ENCODE measurements around the gene GBP1. TPM values are rescaled to one million over a fixed set of nuclear protein-coding genes. Genes with fewer than 3 reads are reported as not detected.
"Not testable (repeated sequence)": the region's sequence is repeated elsewhere in the genome, so short reads cannot be mapped to it uniquely, and the experiment has no call there.

GBP1 gene
- polyA plus RNA-seq, 4 donors = 12.2 to 22.2 (median 20.3) TPM

- Histone ChIP-seq H3K4me1 (ENCODE audit: control insufficient read depth in 3 of 3, insufficient read depth in 2 of 3, low read depth in 1 of 3, low read length in 2 of 3) (no peaks in the 10 kb centered on the region), H3K36me3 (ENCODE audit: control insufficient read depth in 3 of 3, insufficient read depth in 2 of 3, low read depth in 1 of 3, low read length in 3 of 3) (no peaks in the 10 kb centered on the region), H3K9me3 (ENCODE audit: control insufficient read depth in 2 of 2, insufficient read depth in 1 of 2, low read depth in 1 of 2, low read length in 1 of 2) (no peaks in the 10 kb centered on the region), H3K4me3 (ENCODE audit: low read depth in 1 of 3, low read length in 3 of 3) (no peak overlapping the region), H3K27ac (ENCODE audit: low read depth in 1 of 3, low read length in 2 of 3) (no peak overlapping the region), H3K27me3 (ENCODE audit: control insufficient read depth in 3 of 3, insufficient read depth in 3 of 3, low read length in 3 of 3) (no peaks in the 10 kb centered on the region)
- no peak for FAIRE-seq
- 63 to 79% (median 76%) methylated on average over 3 of the region's 3 CpGs for WGBS, 3 donors
- DNase-seq = no peak
Observed at GRCh38 chr1:89098857-89099256, 33.8 kb upstream of the GBP1 start.

GRCh38 chr1:89095737-89096136, 30.7 kb upstream of the GBP1 start:
- no peak overlapping the region for H3K4me3 ChIP-seq (ENCODE audit: low read depth in 1 of 3, low read length in 3 of 3)
- WGBS, 3 donors = 84 to 89% (median 88%) methylated on average over 2 of the region's 2 CpGs
- no peaks in the 10 kb centered on the region for H3K9me3 ChIP-seq (ENCODE audit: control insufficient read depth in 2 of 2, insufficient read depth in 1 of 2, low read depth in 1 of 2, low read length in 1 of 2)
- H3K27ac ChIP-seq (ENCODE audit: low read depth in 1 of 3, low read length in 2 of 3) = no peak overlapping the region
- no peaks in the 10 kb centered on the region for H3K27me3 ChIP-seq (ENCODE audit: control insufficient read depth in 3 of 3, insufficient read depth in 3 of 3, low read length in 3 of 3)
- FAIRE-seq (no peak), DNase-seq (no peak)
- H3K36me3 ChIP-seq (ENCODE audit: control insufficient read depth in 3 of 3, insufficient read depth in 2 of 3, low read depth in 1 of 3, low read length in 3 of 3) = no peaks in the 10 kb centered on the region
- H3K4me1 ChIP-seq (ENCODE audit: control insufficient read depth in 3 of 3, insufficient read depth in 2 of 3, low read depth in 1 of 3, low read length in 2 of 3) = no peaks in the 10 kb centered on the region

- DNase-seq (no peak), FAIRE-seq (no peak)
- Histone ChIP-seq H3K9me3 (ENCODE audit: control insufficient read depth in 2 of 2, insufficient read depth in 1 of 2, low read depth in 1 of 2, low read length in 1 of 2) (no peaks in the 10 kb centered on the region), H3K27ac (ENCODE audit: low read depth in 1 of 3, low read length in 2 of 3) (no peak overlapping the region), H3K4me1 (ENCODE audit: control insufficient read depth in 3 of 3, insufficient read depth in 2 of 3, low read depth in 1 of 3, low read length in 2 of 3) (no peaks in the 10 kb centered on the region), H3K27me3 (ENCODE audit: control insufficient read depth in 3 of 3, insufficient read depth in 3 of 3, low read length in 3 of 3) (no peaks in the 10 kb centered on the region), H3K36me3 (ENCODE audit: control insufficient read depth in 3 of 3, insufficient read depth in 2 of 3, low read depth in 1 of 3, low read length in 3 of 3) (no peaks in the 10 kb centered on the region), H3K4me3 (ENCODE audit: low read depth in 1 of 3, low read length in 3 of 3) (no peak overlapping the region)
- 65 to 93% (median 92%) methylated on average over 1 of the region's 1 CpG for WGBS, 3 donors
Observed at GRCh38 chr1:89089962-89090361, 25.0 kb upstream of the GBP1 start.

DNA sequence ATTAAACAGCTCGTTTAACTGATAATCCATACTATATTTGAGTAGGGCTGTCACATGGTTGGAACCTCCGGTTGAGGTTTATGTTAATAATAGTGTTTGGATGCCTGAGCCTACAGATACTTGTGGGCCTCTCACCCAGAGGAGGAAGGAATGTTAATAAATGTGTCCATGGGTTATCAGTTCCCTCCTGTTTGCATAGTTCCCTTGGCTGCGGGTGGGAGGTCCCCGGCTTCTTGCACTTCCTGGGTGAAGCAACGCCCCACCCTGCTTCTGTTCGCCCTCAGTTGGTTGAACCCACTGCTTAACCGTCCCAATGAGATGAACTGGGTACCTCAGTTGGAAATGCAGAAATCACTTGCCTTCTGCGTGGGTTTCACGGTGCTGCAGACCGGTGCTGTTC, 23.6 kb upstream of the GBP1 start:
- H3K36me3 ChIP-seq (ENCODE audit: control insufficient read depth in 3 of 3, insufficient read depth in 2 of 3, low read depth in 1 of 3, low read length in 3 of 3) = no peaks in the 10 kb centered on the region
- peak in 1 of 2 donors; percentile 34 for DNase-seq
- no peak overlapping the region for H3K4me3 ChIP-seq (ENCODE audit: low read depth in 1 of 3, low read length in 3 of 3)
- H3K9me3 ChIP-seq (ENCODE audit: control insufficient read depth in 2 of 2, insufficient read depth in 1 of 2, low read depth in 1 of 2, low read length in 1 of 2) = no peaks in the 10 kb centered on the region
- WGBS, 3 donors = 83 to 86% (median 84%) methylated on average over 10 of the region's 10 CpGs
- no peak overlapping the region for H3K27ac ChIP-seq (ENCODE audit: low read depth in 1 of 3, low read length in 2 of 3)
- FAIRE-seq = no peak
- no peaks in the 10 kb centered on the region for H3K27me3 ChIP-seq (ENCODE audit: control insufficient read depth in 3 of 3, insufficient read depth in 3 of 3, low read length in 3 of 3)
- no peaks in the 10 kb centered on the region for H3K4me1 ChIP-seq (ENCODE audit: control insufficient read depth in 3 of 3, insufficient read depth in 2 of 3, low read depth in 1 of 3, low read length in 2 of 3)

DNA sequence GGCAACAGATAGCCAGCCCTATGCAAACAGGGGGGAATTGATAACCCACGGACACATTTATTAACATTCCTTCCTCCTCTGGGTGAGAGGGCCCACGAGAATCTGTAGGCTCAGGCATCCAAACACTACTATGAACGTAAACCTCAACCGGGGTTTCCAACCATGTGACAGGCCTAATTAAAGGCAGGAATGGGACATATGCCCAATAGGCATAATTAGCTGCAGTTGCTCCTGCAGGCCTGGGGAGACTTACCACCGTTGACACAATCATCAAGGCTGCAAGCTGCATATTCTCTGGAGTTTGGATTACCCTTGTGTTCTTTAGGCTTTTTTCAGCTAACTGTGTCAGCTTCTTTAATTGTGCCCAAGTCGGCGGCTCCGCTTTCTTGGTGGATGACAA, 22.2 kb upstream of the GBP1 start:
- Histone ChIP-seq H3K27me3 (ENCODE audit: control insufficient read depth in 3 of 3, insufficient read depth in 3 of 3, low read length in 3 of 3) (no peaks in the 10 kb centered on the region), H3K36me3 (ENCODE audit: control insufficient read depth in 3 of 3, insufficient read depth in 2 of 3, low read depth in 1 of 3, low read length in 3 of 3) (no peaks in the 10 kb centered on the region), H3K4me3 (ENCODE audit: low read depth in 1 of 3, low read length in 3 of 3) (no peak overlapping the region), H3K9me3 (ENCODE audit: control insufficient read depth in 2 of 2, insufficient read depth in 1 of 2, low read depth in 1 of 2, low read length in 1 of 2) (no peaks in the 10 kb centered on the region), H3K27ac (ENCODE audit: low read depth in 1 of 3, low read length in 2 of 3) (no peak overlapping the region), H3K4me1 (ENCODE audit: control insufficient read depth in 3 of 3, insufficient read depth in 2 of 3, low read depth in 1 of 3, low read length in 2 of 3) (no peaks in the 10 kb centered on the region)
- FAIRE-seq (no peak), DNase-seq (no peak)
- 70 to 77% (median 75%) methylated on average over 8 of the region's 8 CpGs for WGBS, 3 donors

DNA sequence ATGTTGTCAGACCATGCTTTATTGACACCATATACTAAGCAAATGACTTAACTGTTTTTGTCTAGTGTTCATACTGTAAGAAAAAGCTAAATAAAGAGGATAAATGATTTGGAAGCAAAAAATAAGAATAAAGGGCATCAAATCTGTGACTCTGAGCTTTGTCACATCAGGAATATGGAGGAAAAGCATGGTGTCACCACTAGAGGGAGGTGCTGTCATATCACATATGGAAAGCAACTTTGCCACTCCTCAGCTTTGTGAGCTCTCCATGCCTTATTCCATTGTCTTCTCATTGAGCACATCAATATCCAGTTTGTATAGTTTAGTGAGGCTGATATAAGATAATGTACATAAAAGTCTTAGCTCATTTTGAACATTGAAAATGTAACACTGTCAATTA, 20.8 kb upstream of the GBP1 start:
- Histone ChIP-seq H3K27me3 (ENCODE audit: control insufficient read depth in 3 of 3, insufficient read depth in 3 of 3, low read length in 3 of 3) (no peaks in the 10 kb centered on the region), H3K4me1 (ENCODE audit: control insufficient read depth in 3 of 3, insufficient read depth in 2 of 3, low read depth in 1 of 3, low read length in 2 of 3) (no peaks in the 10 kb centered on the region), H3K36me3 (ENCODE audit: control insufficient read depth in 3 of 3, insufficient read depth in 2 of 3, low read depth in 1 of 3, low read length in 3 of 3) (no peaks in the 10 kb centered on the region), H3K4me3 (ENCODE audit: low read depth in 1 of 3, low read length in 3 of 3) (no peak overlapping the region), H3K27ac (ENCODE audit: low read depth in 1 of 3, low read length in 2 of 3) (no peak overlapping the region), H3K9me3 (ENCODE audit: control insufficient read depth in 2 of 2, insufficient read depth in 1 of 2, low read depth in 1 of 2, low read length in 1 of 2) (peaks cover 0 to 3% of the 10 kb centered on the region in 2 donors)
- peak; percentile 57 for FAIRE-seq
- DNase-seq = peak; percentile 52 to 76

DNA sequence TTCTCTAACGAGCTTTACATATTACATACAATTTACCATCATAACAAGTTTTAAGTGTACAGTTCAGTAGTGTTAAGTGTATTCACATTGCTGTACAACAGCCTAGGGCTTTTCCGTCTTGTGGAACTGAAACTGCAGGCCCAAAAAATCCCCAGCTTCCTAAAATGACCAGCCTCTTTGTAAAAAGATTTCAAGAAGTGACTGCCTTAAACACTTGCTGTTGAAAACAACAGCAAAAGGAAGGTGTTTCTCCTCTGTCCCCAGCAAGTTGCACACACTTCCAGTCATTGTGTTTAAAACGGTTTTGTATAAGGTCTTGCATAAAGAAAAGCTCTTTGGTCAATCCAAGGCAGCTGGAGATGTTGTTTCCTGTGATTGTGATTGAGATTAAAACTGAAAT, 16.0 kb upstream of the GBP1 start:
- Histone ChIP-seq H3K4me3 (ENCODE audit: low read depth in 1 of 3, low read length in 3 of 3) (no peak overlapping the region), H3K9me3 (ENCODE audit: control insufficient read depth in 2 of 2, insufficient read depth in 1 of 2, low read depth in 1 of 2, low read length in 1 of 2) (peaks cover 0 to 3% of the 10 kb centered on the region in 2 donors), H3K27ac (ENCODE audit: low read depth in 1 of 3, low read length in 2 of 3) (no peak overlapping the region), H3K4me1 (ENCODE audit: control insufficient read depth in 3 of 3, insufficient read depth in 2 of 3, low read depth in 1 of 3, low read length in 2 of 3) (no peaks in the 10 kb centered on the region), H3K36me3 (ENCODE audit: control insufficient read depth in 3 of 3, insufficient read depth in 2 of 3, low read depth in 1 of 3, low read length in 3 of 3) (no peaks in the 10 kb centered on the region), H3K27me3 (ENCODE audit: control insufficient read depth in 3 of 3, insufficient read depth in 3 of 3, low read length in 3 of 3) (no peaks in the 10 kb centered on the region)
- 52 to 61% (median 61%) methylated on average over 3 of the region's 3 CpGs for WGBS, 3 donors
- FAIRE-seq = peak; percentile 19
- no peak for DNase-seq

DNA sequence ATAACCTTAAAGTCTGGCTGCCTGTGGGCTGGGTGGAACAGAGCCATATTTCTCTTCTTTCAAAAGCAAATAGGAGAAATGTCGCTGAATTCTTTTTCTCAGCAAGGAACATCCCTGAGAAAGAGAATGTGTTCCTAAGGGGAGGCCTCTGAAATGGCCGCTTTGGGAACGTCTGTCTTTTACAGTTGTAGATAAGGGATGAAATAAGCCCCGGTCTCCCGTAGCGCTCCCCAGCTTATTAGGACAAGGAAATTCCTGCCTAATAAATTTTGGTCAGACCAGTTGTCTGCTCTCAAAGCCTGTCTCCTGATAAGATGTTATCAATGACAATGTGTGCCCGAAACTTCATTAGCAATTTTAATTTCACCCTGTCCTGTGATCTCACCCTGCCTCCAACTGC, 15.1 kb upstream of the GBP1 start:
- H3K27ac ChIP-seq (ENCODE audit: low read depth in 1 of 3, low read length in 2 of 3); H3K4me3 ChIP-seq (ENCODE audit: low read depth in 1 of 3, low read length in 3 of 3); H3K9me3 ChIP-seq (ENCODE audit: control insufficient read depth in 2 of 2, insufficient read depth in 1 of 2, low read depth in 1 of 2, low read length in 1 of 2); DNase-seq; H3K27me3 ChIP-seq (ENCODE audit: control insufficient read depth in 3 of 3, insufficient read depth in 3 of 3, low read length in 3 of 3); FAIRE-seq; H3K4me1 ChIP-seq (ENCODE audit: control insufficient read depth in 3 of 3, insufficient read depth in 2 of 3, low read depth in 1 of 3, low read length in 2 of 3); H3K36me3 ChIP-seq (ENCODE audit: control insufficient read depth in 3 of 3, insufficient read depth in 2 of 3, low read depth in 1 of 3, low read length in 3 of 3): not testable (repeated sequence)
- 89 to 95% (median 92%) methylated on average over 7 of the region's 7 CpGs for WGBS, 3 donors

GRCh38 chr1:89072466-89073065, 7.6 kb upstream of the GBP1 start:
- not testable (repeated sequence) for H3K4me3 ChIP-seq (ENCODE audit: low read depth in 1 of 3, low read length in 3 of 3); H3K27ac ChIP-seq (ENCODE audit: low read depth in 1 of 3, low read length in 2 of 3); H3K9me3 ChIP-seq (ENCODE audit: control insufficient read depth in 2 of 2, insufficient read depth in 1 of 2, low read depth in 1 of 2, low read length in 1 of 2); H3K36me3 ChIP-seq (ENCODE audit: control insufficient read depth in 3 of 3, insufficient read depth in 2 of 3, low read depth in 1 of 3, low read length in 3 of 3); H3K4me1 ChIP-seq (ENCODE audit: control insufficient read depth in 3 of 3, insufficient read depth in 2 of 3, low read depth in 1 of 3, low read length in 2 of 3); DNase-seq; H3K27me3 ChIP-seq (ENCODE audit: control insufficient read depth in 3 of 3, insufficient read depth in 3 of 3, low read length in 3 of 3); FAIRE-seq
- WGBS, 3 donors = 58 to 74% (median 70%) methylated on average over 8 of the region's 8 CpGs
